Liver (tissue), 9 donors: ENCODE measurements around the gene SFMBT2. TPM values are rescaled to one million over a fixed set of nuclear protein-coding genes. Genes with fewer than 3 reads are reported as not detected.

Experiments used
- DNase-seq: peaks from one replicate; pipeline ENCODE4 v3.0.0-alpha.2; 2017; ENCODE audit warnings: low spot score
- H3K27ac ChIP-seq, 2 donors: one replicate each; pipeline ENCODE4 v1.7.0; 2013; ENCODE audit warnings: inconsistent platforms in 2 of 2, low read length in 2 of 2, control low read depth in 1 of 2, low read depth in 1 of 2, mild to moderate bottlenecking in 1 of 2
- H3K27me3 ChIP-seq, 4 donors: one replicate each; pipeline versions ENCODE4 v1.6.1 to v1.7.0; 2013; ENCODE audit warnings: low read length in 3 of 4, inconsistent platforms in 1 of 4, mild to moderate bottlenecking in 1 of 4, moderate library complexity in 1 of 4; ENCODE audit not compliant: control insufficient read depth in 4 of 4, insufficient read depth in 4 of 4
- H3K36me3 ChIP-seq, 4 donors: one replicate each; pipeline versions ENCODE4 v1.6.1 to v1.7.0; 2013; ENCODE audit warnings: low read length in 3 of 4, mild to moderate bottlenecking in 3 of 4, low read depth in 1 of 4, moderate library complexity in 1 of 4; ENCODE audit not compliant: control insufficient read depth in 4 of 4, insufficient read depth in 3 of 4
- H3K4me1 ChIP-seq, 4 donors: one replicate each; pipeline versions ENCODE4 v1.6.1 to v1.7.0; 2013; ENCODE audit warnings: low read length in 3 of 4, mild to moderate bottlenecking in 3 of 4, moderate library complexity in 1 of 4; ENCODE audit not compliant: control insufficient read depth in 4 of 4, insufficient read depth in 4 of 4
- H3K4me3 ChIP-seq, 3 donors: one replicate each; pipeline versions ENCODE4 v1.6.1 to v1.7.0; 2013; ENCODE audit warnings: low read length in 3 of 3, control low read depth in 1 of 3, low read depth in 1 of 3, mild to moderate bottlenecking in 1 of 3
- H3K9ac ChIP-seq, 2 donors: one replicate each; pipeline ENCODE4 v1.7.0; 2013; ENCODE audit warnings: low read length in 2 of 2, mild to moderate bottlenecking in 2 of 2, moderate library complexity in 2 of 2, control low read depth in 1 of 2, low read depth in 1 of 2
- H3K9me3 ChIP-seq, 4 donors: one replicate each; pipeline versions ENCODE4 v1.6.1 to v1.7.0; 2013; ENCODE audit warnings: low read length in 3 of 4; ENCODE audit not compliant: control insufficient read depth in 4 of 4
- EGR1 ChIP-seq, 2 donors: IDR thresholded peaks; 2 replicates each; pipeline ENCODE4 v1.6.1; 2016 to 2018; ENCODE audit warnings: antibody characterized with exemption in 2 of 2, low read depth in 2 of 2
- FOXA1 ChIP-seq: IDR thresholded peaks from 2 replicates; pipeline ENCODE4 v1.6.1; 2016; ENCODE audit warnings: antibody characterized with exemption
- FOXA2 ChIP-seq: IDR thresholded peaks from 2 replicates; pipeline ENCODE4 v1.6.1; 2016; ENCODE audit warnings: antibody characterized with exemption
- GABPA ChIP-seq, 2 donors: IDR thresholded peaks in 1 of 2; conservative IDR thresholded peaks in 1 of 2; 2 replicates each; pipeline ENCODE4 v1.6.1; 2016; ENCODE audit warnings: antibody characterized with exemption in 2 of 2, mild to moderate bottlenecking in 1 of 2, moderate library complexity in 1 of 2
- HNF4A ChIP-seq, 2 donors: conservative IDR thresholded peaks; 2 replicates each; pipeline ENCODE4 v1.6.1; 2016; ENCODE audit warnings: antibody characterized with exemption in 2 of 2, mild to moderate bottlenecking in 2 of 2
- HNF4G ChIP-seq: IDR thresholded peaks from 2 replicates; pipeline ENCODE4 v1.6.1; 2016; ENCODE audit warnings: antibody characterized with exemption
- JUND ChIP-seq, 2 donors: IDR thresholded peaks; 2 replicates each; pipeline ENCODE4 v1.6.1; 2016; ENCODE audit warnings: antibody characterized with exemption in 2 of 2
- NR2F2 ChIP-seq: IDR thresholded peaks from 2 replicates; pipeline ENCODE4 v1.6.1; 2016; ENCODE audit warnings: antibody characterized with exemption
- RAD21 ChIP-seq, 2 donors: IDR thresholded peaks; 2 replicates each; pipeline ENCODE4 v1.6.1; 2016; ENCODE audit warnings: antibody characterized with exemption in 2 of 2, mild to moderate bottlenecking in 2 of 2
- RXRA ChIP-seq, 2 donors: IDR thresholded peaks; 2 replicates each; pipeline ENCODE4 v1.6.1; 2017 to 2018; ENCODE audit warnings: antibody characterized with exemption in 2 of 2, mild to moderate bottlenecking in 1 of 2
- SP1 ChIP-seq: IDR thresholded peaks from 2 replicates; pipeline ENCODE4 v1.6.1; 2018; ENCODE audit warnings: antibody characterized with exemption, mild to moderate bottlenecking
- TAF1 ChIP-seq: conservative IDR thresholded peaks from 2 replicates; pipeline ENCODE4 v1.6.1; 2016; ENCODE audit warnings: antibody characterized with exemption, mild to moderate bottlenecking
- YY1 ChIP-seq: IDR thresholded peaks from 2 replicates; pipeline ENCODE4 v1.6.1; 2016; ENCODE audit warnings: antibody characterized with exemption, mild to moderate bottlenecking
- WGBS: extraction: QIAGEN DNeasy Blood & Tissue Kit; methylation state at CpG from one replicate; pipeline ENCODE4 v1.1.7; 2013; 5-methylcytosine and 5-hydroxymethylcytosine counted together
- polyA plus RNA-seq, 2 donors: library from polyadenylated mRNA; stranded (reverse) in 1 of 2; unstranded in 1 of 2; fragments of 200-250 nt in 1 of 2; fragments of >200 nt in 1 of 2; fragmentation: Nextera tagmentation in 1 of 2; extraction: Ambion mirVana in 1 of 2; gene quantifications; one replicate each; pipeline versions ENCODE4 v1.2.1 to v1.2.3, GENCODE V29; 2013 to 2015
- total RNA-seq, 2 donors: library from RNA; depleted of rRNA; stranded (reverse); fragments of >200 nt; gene quantifications; one replicate each; pipeline ENCODE4 v1.2.3, GENCODE V29; 2014
- TF ChIP-seq, protein P1 (sequence below): IDR thresholded peaks from 2 replicates; pipeline ENCODE4 v1.6.1; 2016; ENCODE audit warnings: antibody characterized with exemption
- TF ChIP-seq, protein P2 (sequence below): IDR thresholded peaks from 2 replicates; pipeline ENCODE4 v1.6.1; 2016; ENCODE audit warnings: antibody characterized with exemption
- TF ChIP-seq, protein P3 (sequence below): IDR thresholded peaks from 2 replicates; pipeline ENCODE4 v1.6.1; 2016; ENCODE audit warnings: antibody characterized with exemption
- TF ChIP-seq, protein P4 (sequence below): fragments of 150-350 bp; IDR thresholded peaks from 2 replicates; pipeline ENCODE4 v1.5.1; 2017; ENCODE audit warnings: improper control_type of control experiment, low read depth, low read length; ENCODE audit not compliant: missing input control
- TF ChIP-seq, protein P5 (sequence below): IDR thresholded peaks from 2 replicates; pipeline ENCODE4 v1.6.1; 2016; ENCODE audit warnings: antibody characterized with exemption, mild to moderate bottlenecking
- donor health status: healthy.
- donor health status: healthy.
- donor health status: healthy.
- donor health status: healthy.
- donor health status: healthy.

Gene SFMBT2
- total and polyA plus RNA-seq, 4 donors: 0.46 to 2.8 (median 1.5) TPM

DNA sequence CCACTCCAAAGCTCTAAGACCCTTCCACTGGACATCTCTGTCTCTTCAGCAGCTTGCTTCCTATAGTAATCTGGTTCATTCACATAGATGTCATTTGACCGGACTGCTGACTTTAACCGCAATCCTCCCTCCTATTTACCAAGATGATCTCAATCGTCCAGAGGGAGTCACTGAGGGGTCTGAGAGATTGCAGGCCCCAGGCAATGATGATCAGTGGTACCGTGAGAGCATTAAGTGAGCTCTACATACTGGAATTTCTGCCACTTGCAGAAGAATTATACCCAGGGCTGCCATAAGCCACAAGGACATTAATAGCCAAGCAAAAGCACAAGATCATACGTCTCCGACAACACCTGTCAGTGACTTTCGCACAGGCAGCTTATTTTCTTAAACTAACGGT lies 245.9 kb downstream of the SFMBT2 start:
- H3K4me3 ChIP-seq: no peak overlapping the region
- no peaks in the 10 kb centered on the region for H3K27me3 ChIP-seq
- no peak for DNase-seq
- peaks cover 0 to 5% (median under 1%) of the 10 kb centered on the region in 4 donors for H3K4me1 ChIP-seq
- TF ChIP-seq JUND (IDR thresholded peaks at IDR 0.05) (no peak), HNF4A (conservative IDR thresholded peaks at IDR 0.05) (no peak), FOXA2 (no peak), FOXA1 (no peak), TAF1 (no peak), HNF4G (no peak), GABPA (IDR thresholded peaks at IDR 0.05 in 1 of 2, conservative IDR thresholded peaks at IDR 0.05 in 1 of 2) (no peak), EGR1 (IDR thresholded peaks at IDR 0.05; ENCODE audit: low read depth in 2 of 2) (no peak), SP1 (no peak), RXRA (IDR thresholded peaks at IDR 0.05) (no peak), NR2F2 (no peak), YY1 (no peak)
- TF ChIP-seq, protein P1, sequence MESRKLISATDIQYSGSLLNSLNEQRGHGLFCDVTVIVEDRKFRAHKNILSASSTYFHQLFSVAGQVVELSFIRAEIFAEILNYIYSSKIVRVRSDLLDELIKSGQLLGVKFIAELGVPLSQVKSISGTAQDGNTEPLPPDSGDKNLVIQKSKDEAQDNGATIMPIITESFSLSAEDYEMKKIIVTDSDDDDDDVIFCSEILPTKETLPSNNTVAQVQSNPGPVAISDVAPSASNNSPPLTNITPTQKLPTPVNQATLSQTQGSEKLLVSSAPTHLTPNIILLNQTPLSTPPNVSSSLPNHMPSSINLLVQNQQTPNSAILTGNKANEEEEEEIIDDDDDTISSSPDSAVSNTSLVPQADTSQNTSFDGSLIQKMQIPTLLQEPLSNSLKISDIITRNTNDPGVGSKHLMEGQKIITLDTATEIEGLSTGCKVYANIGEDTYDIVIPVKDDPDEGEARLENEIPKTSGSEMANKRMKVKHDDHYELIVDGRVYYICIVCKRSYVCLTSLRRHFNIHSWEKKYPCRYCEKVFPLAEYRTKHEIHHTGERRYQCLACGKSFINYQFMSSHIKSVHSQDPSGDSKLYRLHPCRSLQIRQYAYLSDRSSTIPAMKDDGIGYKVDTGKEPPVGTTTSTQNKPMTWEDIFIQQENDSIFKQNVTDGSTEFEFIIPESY: no peak
- TF ChIP-seq, protein P2, sequence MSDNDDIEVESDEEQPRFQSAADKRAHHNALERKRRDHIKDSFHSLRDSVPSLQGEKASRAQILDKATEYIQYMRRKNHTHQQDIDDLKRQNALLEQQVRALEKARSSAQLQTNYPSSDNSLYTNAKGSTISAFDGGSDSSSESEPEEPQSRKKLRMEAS: no peak
- TF ChIP-seq, protein P3, sequence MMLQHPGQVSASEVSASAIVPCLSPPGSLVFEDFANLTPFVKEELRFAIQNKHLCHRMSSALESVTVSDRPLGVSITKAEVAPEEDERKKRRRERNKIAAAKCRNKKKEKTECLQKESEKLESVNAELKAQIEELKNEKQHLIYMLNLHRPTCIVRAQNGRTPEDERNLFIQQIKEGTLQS: no peak
- TF ChIP-seq, protein P4, sequence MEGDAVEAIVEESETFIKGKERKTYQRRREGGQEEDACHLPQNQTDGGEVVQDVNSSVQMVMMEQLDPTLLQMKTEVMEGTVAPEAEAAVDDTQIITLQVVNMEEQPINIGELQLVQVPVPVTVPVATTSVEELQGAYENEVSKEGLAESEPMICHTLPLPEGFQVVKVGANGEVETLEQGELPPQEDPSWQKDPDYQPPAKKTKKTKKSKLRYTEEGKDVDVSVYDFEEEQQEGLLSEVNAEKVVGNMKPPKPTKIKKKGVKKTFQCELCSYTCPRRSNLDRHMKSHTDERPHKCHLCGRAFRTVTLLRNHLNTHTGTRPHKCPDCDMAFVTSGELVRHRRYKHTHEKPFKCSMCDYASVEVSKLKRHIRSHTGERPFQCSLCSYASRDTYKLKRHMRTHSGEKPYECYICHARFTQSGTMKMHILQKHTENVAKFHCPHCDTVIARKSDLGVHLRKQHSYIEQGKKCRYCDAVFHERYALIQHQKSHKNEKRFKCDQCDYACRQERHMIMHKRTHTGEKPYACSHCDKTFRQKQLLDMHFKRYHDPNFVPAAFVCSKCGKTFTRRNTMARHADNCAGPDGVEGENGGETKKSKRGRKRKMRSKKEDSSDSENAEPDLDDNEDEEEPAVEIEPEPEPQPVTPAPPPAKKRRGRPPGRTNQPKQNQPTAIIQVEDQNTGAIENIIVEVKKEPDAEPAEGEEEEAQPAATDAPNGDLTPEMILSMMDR: no peak
- H3K9me3 ChIP-seq: no peaks in the 10 kb centered on the region
- 97% methylated on average over 8 of the region's 8 CpGs for WGBS
- H3K27ac ChIP-seq: no peak overlapping the region
- H3K9ac ChIP-seq: no peak overlapping the region
- H3K36me3 ChIP-seq: peaks cover 0 to 2% (median 0%) of the 10 kb centered on the region in 4 donors

DNA sequence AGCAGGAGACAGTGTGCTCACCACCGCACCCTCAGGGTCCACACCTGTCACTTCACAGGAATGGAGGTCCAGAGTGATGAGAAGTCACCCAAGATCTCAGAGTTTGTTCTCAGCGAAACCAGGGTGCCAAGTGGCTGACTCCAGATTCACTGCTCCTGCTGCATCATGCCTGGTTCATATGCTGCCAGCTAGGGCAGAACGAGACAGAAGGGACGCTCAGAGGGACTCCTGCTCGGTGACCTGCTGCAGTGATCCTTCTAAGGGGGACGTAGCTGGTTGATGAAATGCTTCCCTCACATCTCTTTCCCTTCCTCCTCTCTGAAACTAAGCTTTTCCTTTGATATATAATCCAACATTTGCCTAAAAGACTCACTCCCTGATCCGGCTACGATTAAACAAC lies 248.5 kb downstream of the SFMBT2 start:
- peaks cover 0 to 2% (median 0%) of the 10 kb centered on the region in 4 donors for H3K36me3 ChIP-seq

More for the DNA sequence above, 248.5 kb downstream of the SFMBT2 start:
- WGBS: 93% methylated on average over 8 of the region's 8 CpGs
- no peak for DNase-seq
- Histone ChIP-seq H3K27ac (no peak overlapping the region), H3K4me3 (no peak overlapping the region), H3K4me1 (peaks cover 0 to 5% (median under 1%) of the 10 kb centered on the region in 4 donors), H3K9ac (no peak overlapping the region), H3K27me3 (no peaks in the 10 kb centered on the region), H3K9me3 (no peaks in the 10 kb centered on the region)
- TF ChIP-seq NR2F2 (no peak), HNF4A (conservative IDR thresholded peaks at IDR 0.05) (no peak), RXRA (IDR thresholded peaks at IDR 0.05) (no peak), RAD21 (IDR thresholded peaks at IDR 0.05) (no peak), TAF1 (no peak), HNF4G (no peak), FOXA2 (no peak), SP1 (no peak), YY1 (no peak), JUND (IDR thresholded peaks at IDR 0.05) (no peak), FOXA1 (no peak)
- TF ChIP-seq, protein P4: no peak
- TF ChIP-seq, protein P5, sequence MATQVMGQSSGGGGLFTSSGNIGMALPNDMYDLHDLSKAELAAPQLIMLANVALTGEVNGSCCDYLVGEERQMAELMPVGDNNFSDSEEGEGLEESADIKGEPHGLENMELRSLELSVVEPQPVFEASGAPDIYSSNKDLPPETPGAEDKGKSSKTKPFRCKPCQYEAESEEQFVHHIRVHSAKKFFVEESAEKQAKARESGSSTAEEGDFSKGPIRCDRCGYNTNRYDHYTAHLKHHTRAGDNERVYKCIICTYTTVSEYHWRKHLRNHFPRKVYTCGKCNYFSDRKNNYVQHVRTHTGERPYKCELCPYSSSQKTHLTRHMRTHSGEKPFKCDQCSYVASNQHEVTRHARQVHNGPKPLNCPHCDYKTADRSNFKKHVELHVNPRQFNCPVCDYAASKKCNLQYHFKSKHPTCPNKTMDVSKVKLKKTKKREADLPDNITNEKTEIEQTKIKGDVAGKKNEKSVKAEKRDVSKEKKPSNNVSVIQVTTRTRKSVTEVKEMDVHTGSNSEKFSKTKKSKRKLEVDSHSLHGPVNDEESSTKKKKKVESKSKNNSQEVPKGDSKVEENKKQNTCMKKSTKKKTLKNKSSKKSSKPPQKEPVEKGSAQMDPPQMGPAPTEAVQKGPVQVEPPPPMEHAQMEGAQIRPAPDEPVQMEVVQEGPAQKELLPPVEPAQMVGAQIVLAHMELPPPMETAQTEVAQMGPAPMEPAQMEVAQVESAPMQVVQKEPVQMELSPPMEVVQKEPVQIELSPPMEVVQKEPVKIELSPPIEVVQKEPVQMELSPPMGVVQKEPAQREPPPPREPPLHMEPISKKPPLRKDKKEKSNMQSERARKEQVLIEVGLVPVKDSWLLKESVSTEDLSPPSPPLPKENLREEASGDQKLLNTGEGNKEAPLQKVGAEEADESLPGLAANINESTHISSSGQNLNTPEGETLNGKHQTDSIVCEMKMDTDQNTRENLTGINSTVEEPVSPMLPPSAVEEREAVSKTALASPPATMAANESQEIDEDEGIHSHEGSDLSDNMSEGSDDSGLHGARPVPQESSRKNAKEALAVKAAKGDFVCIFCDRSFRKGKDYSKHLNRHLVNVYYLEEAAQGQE: no peak
